IMR-90 (cell line): ENCODE data around the gene COPS9. TPM values are rescaled to one million over a fixed set of nuclear protein-coding genes. Genes with fewer than 3 reads are reported as not detected.

Experiments
- ATAC-seq: fragments of 200-7000 bp; cut with Tn5 transposase; 2 replicates; pipeline ENCODE4 v1.9.1; 2020; ENCODE audit warnings: low read depth, mild to moderate bottlenecking, moderate library complexity
- BruUV-seq: library from RNA; stranded (reverse); fragments of 400-500 nt; replicated peaks from 2 replicates; lab custom pipeline; 2021; lab: Mats Ljungman, UMichigan
- CTCF ChIA-PET: fragments of 300-600 bp; formaldehyde crosslinking; extraction: SDS; loops from one replicate; lab custom pipeline; 2021; ENCODE audit warnings: antibody characterized with exemption; lab: Yijun Ruan, JAX
- POLR2A ChIA-PET: fragments of 300-600 bp; sonication (Branson Sonifier 250); formaldehyde crosslinking; loops from one replicate; lab custom pipeline; 2022; ENCODE audit warnings: antibody characterized with exemption; ENCODE audit not compliant: unreplicated experiment; lab: Charles Lee
- DNase-seq: peaks from one replicate; pipeline ENCODE4 v3.0.0; 2013
- H2AFZ ChIP-seq: replicated peaks from 2 replicates; pipeline ENCODE3; 2013; ENCODE audit warnings: low read length, mild to moderate bottlenecking; ENCODE audit not compliant: poor library complexity
- H2AK5ac ChIP-seq: 2 replicates; pipeline ENCODE4 v1.6.1; 2013; ENCODE audit warnings: low read depth, low read length, inconsistent platforms
- H2AK9ac ChIP-seq: replicated peaks from 2 replicates; pipeline ENCODE3; 2013; ENCODE audit warnings: mild to moderate bottlenecking, low read depth, low read length, moderate library complexity; ENCODE audit not compliant: poor library complexity
- H2BK120ac ChIP-seq: 2 replicates; pipeline ENCODE4 v1.6.1; 2013; ENCODE audit warnings: low read depth, low read length, inconsistent platforms
- H2BK15ac ChIP-seq: 3 replicates; pipeline ENCODE4 v1.6.1; 2013; ENCODE audit warnings: low read depth, low read length, inconsistent platforms
- H2BK20ac ChIP-seq: 2 replicates; pipeline ENCODE4 v1.6.1; 2013; ENCODE audit warnings: low read depth, mild to moderate bottlenecking, inconsistent platforms, low read length, moderate library complexity
- H2BK5ac ChIP-seq: 2 replicates; pipeline ENCODE4 v1.6.1; 2013; ENCODE audit warnings: mild to moderate bottlenecking, low read depth, low read length, inconsistent platforms; ENCODE audit not compliant: poor library complexity, severe bottlenecking
- H3K14ac ChIP-seq: replicated peaks from 2 replicates; pipeline ENCODE4 v1.6.1; 2013; ENCODE audit warnings: low read depth, low read length, inconsistent platforms
- H3K18ac ChIP-seq: 2 replicates; pipeline ENCODE4 v1.6.1; 2013; ENCODE audit warnings: low read depth, low read length, control low read depth
- H3K23ac ChIP-seq: 2 replicates; pipeline ENCODE4 v1.6.1; 2013; ENCODE audit warnings: low read depth, low read length, inconsistent platforms
- H3K27ac ChIP-seq: 2 replicates; pipeline ENCODE4 v1.5.1; 2013; ENCODE audit warnings: mild to moderate bottlenecking, control low read depth, low read length; ENCODE audit not compliant: insufficient read depth
- H3K27me3 ChIP-seq: 2 replicates; pipeline ENCODE4 v1.6.1; 2013; ENCODE audit warnings: low read length; ENCODE audit not compliant: control insufficient read depth, insufficient read depth
- H3K36me3 ChIP-seq: 2 replicates; pipeline ENCODE4 v1.6.1; 2013; ENCODE audit warnings: low read length, mixed read lengths; ENCODE audit not compliant: control insufficient read depth, insufficient read depth
- H3K4ac ChIP-seq: 2 replicates; pipeline ENCODE4 v1.6.1; 2013; ENCODE audit warnings: low read depth, low read length, inconsistent platforms
- H3K4me1 ChIP-seq: 2 replicates; pipeline ENCODE4 v1.6.1; 2013; ENCODE audit warnings: low read length, mixed read lengths; ENCODE audit not compliant: control insufficient read depth, insufficient read depth
- H3K4me2 ChIP-seq: 2 replicates; pipeline ENCODE4 v1.6.1; 2013; ENCODE audit warnings: low read depth, mild to moderate bottlenecking, control low read depth, low read length, moderate library complexity
- H3K4me3 ChIP-seq: 2 replicates; pipeline ENCODE4 v1.5.1; 2013; ENCODE audit warnings: low read depth, mild to moderate bottlenecking, control low read depth, low read length, moderate library complexity; ENCODE audit not compliant: insufficient read depth
- H3K56ac ChIP-seq: 2 replicates; pipeline ENCODE4 v1.6.1; 2013; ENCODE audit warnings: low read length, inconsistent platforms; ENCODE audit not compliant: insufficient read depth; ENCODE audit errors: extremely low read depth
- H3K79me1 ChIP-seq, 2 experiments: 2 replicates each; pipeline ENCODE4 v1.6.1; 2013; ENCODE audit warnings: low read length in 2 of 2, inconsistent platforms in 1 of 2, low read depth in 1 of 2
- H3K9ac ChIP-seq: 2 replicates; pipeline ENCODE4 v1.6.1; 2013; ENCODE audit warnings: low read depth, low read length, control low read depth
- H3K9me1 ChIP-seq: 2 replicates; pipeline ENCODE4 v1.6.1; 2013; ENCODE audit warnings: low read length, inconsistent platforms; ENCODE audit not compliant: insufficient read depth
- H3K9me3 ChIP-seq: 2 replicates; pipeline ENCODE4 v1.6.1; 2013; ENCODE audit warnings: low read length; ENCODE audit not compliant: control insufficient read depth, insufficient read depth
- H4K20me1 ChIP-seq: 2 replicates; pipeline ENCODE4 v1.6.1; 2013; ENCODE audit warnings: low read length, inconsistent platforms; ENCODE audit not compliant: insufficient read depth
- H4K5ac ChIP-seq: 2 replicates; pipeline ENCODE4 v1.6.1; 2013; ENCODE audit warnings: mild to moderate bottlenecking, low read depth, low read length, control low read depth
- H4K8ac ChIP-seq, 2 experiments: 2 replicates each; pipeline ENCODE4 v1.6.1; 2013; ENCODE audit warnings: low read depth in 2 of 2, low read length in 2 of 2, control low read depth in 1 of 2, inconsistent platforms in 1 of 2
- H4K91ac ChIP-seq: 2 replicates; pipeline ENCODE4 v1.6.1; 2013; ENCODE audit warnings: low read depth, low read length, inconsistent platforms; ENCODE audit not compliant: insufficient read depth
- BHLHE40 ChIP-seq: fragments of 150-350 bp; IDR thresholded peaks from 2 replicates; pipeline ENCODE4 v1.6.1; 2016; ENCODE audit warnings: mild to moderate bottlenecking, low read depth, low read length
- MAFK ChIP-seq: IDR thresholded peaks from 2 replicates; pipeline ENCODE4 v1.6.1; 2012; ENCODE audit warnings: low read depth, low read length, improper control_type of control experiment
- NFE2L2 ChIP-seq: fragments of 150-350 bp; IDR thresholded peaks from 2 replicates; pipeline ENCODE4 v1.6.1; 2016; ENCODE audit warnings: low read depth, mild to moderate bottlenecking, low read length
- POLR2A ChIP-seq: IDR thresholded peaks from 2 replicates; pipeline ENCODE4 v1.6.1; 2012; ENCODE audit warnings: mild to moderate bottlenecking, low read depth, low read length
- RAD21 ChIP-seq: IDR thresholded peaks from 2 replicates; pipeline ENCODE4 v1.6.1; 2012; ENCODE audit warnings: low read length, improper control_type of control experiment
- RCOR1 ChIP-seq: IDR thresholded peaks from 2 replicates; pipeline ENCODE4 v1.6.1; 2012; ENCODE audit warnings: mild to moderate bottlenecking, low read length, improper control_type of control experiment; ENCODE audit not compliant: insufficient replicate concordance
- RFX5 ChIP-seq: IDR thresholded peaks from 2 replicates; pipeline ENCODE4 v1.8.0; 2012; ENCODE audit warnings: low read depth, mild to moderate bottlenecking, low read length, moderate library complexity
- SMC3 ChIP-seq: fragments of 150-350 bp; IDR thresholded peaks from 2 replicates; pipeline ENCODE4 v1.6.1; 2016; ENCODE audit warnings: low read depth, mild to moderate bottlenecking, antibody characterized with exemption, low read length, moderate library complexity
- WGBS, 2 experiments: methylation state at CpG; one replicate each; pipeline versions ENCODE4 v1.1.5 to v1.1.7; 2013; ENCODE audit warnings: missing lambda C conversion rate in 2 of 2; ENCODE audit not compliant: insufficient read length in 1 of 2; ENCODE audit errors: extremely low coverage in 2 of 2; 5-methylcytosine and 5-hydroxymethylcytosine counted together
- dilution Hi-C: fragments of 300-500 bp; cut with HindIII; formaldehyde crosslinking; loops from one replicate; pipeline ENCODE4 v1.14.3; 2018; ENCODE audit warnings: low sequenced_read_pairs; ENCODE audit not compliant: unreplicated experiment
- in situ Hi-C: fragments of 300-500 bp; cut with MboI; formaldehyde crosslinking; loops from 3 replicates; pipeline ENCODE4 v1.14.3; 2019; ENCODE audit warnings: low sequenced_read_pairs, inconsistent platforms, mixed read lengths
- intact Hi-C: fragments of 100-400 bp; cut with micrococcal nuclease; formaldehyde crosslinking; loops from 2 replicates; pipeline ENCODE4 v1.10.0; 2022
- polyA plus RNA-seq, 3 experiments: library from polyadenylated mRNA; depleted of rRNA; stranded (reverse); fragments of >200 nt; gene quantifications; 2 replicates each; pipeline ENCODE4 v1.2.3, GENCODE V29; 2012; ENCODE audit warnings: low replicate concordance in 1 of 3
- total RNA-seq: library from RNA; depleted of rRNA; stranded (reverse); fragments of >200 nt; gene quantifications from 2 replicates; pipeline ENCODE4 v1.2.3, GENCODE V29; 2012
- TF ChIP-seq, protein P1 (sequence below): fragments of 150-350 bp; IDR thresholded peaks from 2 replicates; pipeline ENCODE4 v1.6.1; 2016; ENCODE audit warnings: low read depth, mild to moderate bottlenecking, low read length, moderate library complexity, borderline replicate concordance
- TF ChIP-seq, protein P2 (sequence below): fragments of 150-350 bp; IDR thresholded peaks from 2 replicates; pipeline ENCODE4 v1.6.1; 2017; ENCODE audit warnings: mild to moderate bottlenecking, antibody characterized with exemption, low read length, low read depth
- TF ChIP-seq, protein P3 (sequence below): conservative IDR thresholded peaks from 2 replicates; pipeline ENCODE4 v1.5.1; 2012; ENCODE audit warnings: mild to moderate bottlenecking, low read depth, low read length, improper control_type of control experiment

COPS9 gene
- total and polyA plus RNA-seq, 2 of the 4 experiments (the other 2 are of a cell fraction): 85.9 to 309 TPM

- Histone ChIP-seq H4K91ac (no peak overlapping the region), H3K14ac (no peak overlapping the region), H3K9ac (no peak overlapping the region), H3K4me1 (no peaks in the 10 kb centered on the region), H2AK5ac (no peak overlapping the region), H3K9me1 (no peaks in the 10 kb centered on the region), H4K8ac (no peak overlapping the region), H2BK20ac (no peak overlapping the region), H3K9me3 (no peaks in the 10 kb centered on the region), H2BK15ac (no peak overlapping the region), H3K4ac (no peak overlapping the region), H2AFZ (no peak overlapping the region), H3K4me2 (no peak overlapping the region), H3K4me3 (no peak overlapping the region), H3K27ac (no peak overlapping the region), H2AK9ac (no peak overlapping the region), H3K56ac (no peak overlapping the region), H3K18ac (no peak overlapping the region), H4K5ac (no peak overlapping the region), H3K36me3 (no peaks in the 10 kb centered on the region), H3K23ac (no peak overlapping the region), H3K27me3 (peaks cover 21% of the 10 kb centered on the region; the same call in 1 of the 2 replicates), H4K20me1 (no peaks in the 10 kb centered on the region), H3K79me1 (no peaks in the 10 kb centered on the region), H2BK120ac (no peak overlapping the region), H2BK5ac (no peak overlapping the region)
- dilution Hi-C loops: no loop called here
- ChIA-PET POLR2A (no interaction called here), CTCF (no interaction called here)
- intact Hi-C loops: no loop called here
- DNase-seq: no peak
- no TSS peak for BruUV-seq
- no peak for ATAC-seq
- WGBS, 2 experiments: 58% methylated on average over 3 of the region's 16 CpGs; no CpG with 5 or more reads in 1 of the 2 experiments
- in situ Hi-C loops: no loop called here
- no peak for TF ChIP-seq POLR2A
- no peak for TF ChIP-seq SMC3
- TF ChIP-seq RFX5: no peak
- no peak for TF ChIP-seq RCOR1
- no peak for TF ChIP-seq MAFK
- no peak for TF ChIP-seq BHLHE40
- TF ChIP-seq, protein P1, sequence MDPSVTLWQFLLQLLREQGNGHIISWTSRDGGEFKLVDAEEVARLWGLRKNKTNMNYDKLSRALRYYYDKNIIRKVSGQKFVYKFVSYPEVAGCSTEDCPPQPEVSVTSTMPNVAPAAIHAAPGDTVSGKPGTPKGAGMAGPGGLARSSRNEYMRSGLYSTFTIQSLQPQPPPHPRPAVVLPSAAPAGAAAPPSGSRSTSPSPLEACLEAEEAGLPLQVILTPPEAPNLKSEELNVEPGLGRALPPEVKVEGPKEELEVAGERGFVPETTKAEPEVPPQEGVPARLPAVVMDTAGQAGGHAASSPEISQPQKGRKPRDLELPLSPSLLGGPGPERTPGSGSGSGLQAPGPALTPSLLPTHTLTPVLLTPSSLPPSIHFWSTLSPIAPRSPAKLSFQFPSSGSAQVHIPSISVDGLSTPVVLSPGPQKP: no peak
- TF ChIP-seq, protein P2, sequence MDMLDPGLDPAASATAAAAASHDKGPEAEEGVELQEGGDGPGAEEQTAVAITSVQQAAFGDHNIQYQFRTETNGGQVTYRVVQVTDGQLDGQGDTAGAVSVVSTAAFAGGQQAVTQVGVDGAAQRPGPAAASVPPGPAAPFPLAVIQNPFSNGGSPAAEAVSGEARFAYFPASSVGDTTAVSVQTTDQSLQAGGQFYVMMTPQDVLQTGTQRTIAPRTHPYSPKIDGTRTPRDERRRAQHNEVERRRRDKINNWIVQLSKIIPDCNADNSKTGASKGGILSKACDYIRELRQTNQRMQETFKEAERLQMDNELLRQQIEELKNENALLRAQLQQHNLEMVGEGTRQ: no peak
- TF ChIP-seq, protein P3, sequence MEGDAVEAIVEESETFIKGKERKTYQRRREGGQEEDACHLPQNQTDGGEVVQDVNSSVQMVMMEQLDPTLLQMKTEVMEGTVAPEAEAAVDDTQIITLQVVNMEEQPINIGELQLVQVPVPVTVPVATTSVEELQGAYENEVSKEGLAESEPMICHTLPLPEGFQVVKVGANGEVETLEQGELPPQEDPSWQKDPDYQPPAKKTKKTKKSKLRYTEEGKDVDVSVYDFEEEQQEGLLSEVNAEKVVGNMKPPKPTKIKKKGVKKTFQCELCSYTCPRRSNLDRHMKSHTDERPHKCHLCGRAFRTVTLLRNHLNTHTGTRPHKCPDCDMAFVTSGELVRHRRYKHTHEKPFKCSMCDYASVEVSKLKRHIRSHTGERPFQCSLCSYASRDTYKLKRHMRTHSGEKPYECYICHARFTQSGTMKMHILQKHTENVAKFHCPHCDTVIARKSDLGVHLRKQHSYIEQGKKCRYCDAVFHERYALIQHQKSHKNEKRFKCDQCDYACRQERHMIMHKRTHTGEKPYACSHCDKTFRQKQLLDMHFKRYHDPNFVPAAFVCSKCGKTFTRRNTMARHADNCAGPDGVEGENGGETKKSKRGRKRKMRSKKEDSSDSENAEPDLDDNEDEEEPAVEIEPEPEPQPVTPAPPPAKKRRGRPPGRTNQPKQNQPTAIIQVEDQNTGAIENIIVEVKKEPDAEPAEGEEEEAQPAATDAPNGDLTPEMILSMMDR: no peak
- TF ChIP-seq RAD21: no peak
- no peak for TF ChIP-seq NFE2L2
These were observed 27.0 kb upstream of the COPS9 start for GRCh38 chr2:240162939-240163714.
